RWPE1 (cell line): ENCODE results near the gene FAM13A.

Experiments
- CTCF ChIA-PET: fragments of 350-600 bp; sonication (Branson Sonifier 250); formaldehyde crosslinking; extraction: SDS; loops from one replicate; lab custom pipeline; 2021; lab: Yijun Ruan, JAX
- POLR2A ChIA-PET: fragments of 400-600 bp; formaldehyde crosslinking; extraction: SDS; loops from one replicate; lab custom pipeline; 2020; ENCODE audit warnings: antibody characterized with exemption; ENCODE audit not compliant: low non-redundant PET; lab: Yijun Ruan, JAX
- DNase-seq: peaks from one replicate; pipeline ENCODE4 v3.0.0; 2012; ENCODE audit warnings: low spot score
- H3K27ac ChIP-seq: fragments of 450-650 bp; 2 replicates; pipeline ENCODE4 v1.5.1; 2017
- CTCF ChIP-seq: fragments of 450-650 bp; conservative IDR thresholded peaks from 2 replicates; pipeline ENCODE4 v1.5.1; 2017; ENCODE audit warnings: low read depth, mild to moderate bottlenecking

The FAM13A gene

GRCh38 chr4:89049853-89050252 lies 7.1 kb downstream of the FAM13A start:
- CTCF ChIA-PET = interaction anchor here (0.9 kb wide), 1 partner anchor 232 kb away, joined by 3 read pairs; no protein-coding TSS in a partner anchor
- POLR2A ChIA-PET = no interaction called here
- H3K27ac ChIP-seq = no peak overlapping the region
- DNase-seq = no peak
- TF ChIP-seq CTCF = no peak

- ChIA-PET CTCF (no interaction called here), POLR2A (no interaction called here)
- no peak overlapping the region for H3K27ac ChIP-seq
Measured at GRCh38 chr4:89048906-89049601, 7.9 kb downstream of the FAM13A start.

GRCh38 chr4:89044147-89044900 lies 12.7 kb downstream of the FAM13A start:
- ChIA-PET CTCF (no interaction called here), POLR2A (no interaction called here)
- no peak overlapping the region for H3K27ac ChIP-seq
- no peak for DNase-seq
- no peak for TF ChIP-seq CTCF

More at GRCh38 chr4:89048906-89049601, 7.9 kb downstream of the FAM13A start:
- no peak for DNase-seq
- no peak for TF ChIP-seq CTCF

- no peak overlapping the region for H3K27ac ChIP-seq
- POLR2A ChIA-PET = no interaction called here
- CTCF ChIA-PET = interaction anchor here (1.0 kb wide), 1 partner anchor 223 kb away, joined by 3 read pairs; no protein-coding TSS in a partner anchor
Measured at GRCh38 chr4:89042055-89042454, 14.9 kb downstream of the FAM13A start.

GRCh38 chr4:89039730-89040338 lies 17.2 kb downstream of the FAM13A start:
- TF ChIP-seq CTCF = no peak
- H3K27ac ChIP-seq = no peak overlapping the region
- POLR2A ChIA-PET = no interaction called here
- CTCF ChIA-PET = no interaction called here
- DNase-seq = no peak

More at GRCh38 chr4:89042055-89042454, 14.9 kb downstream of the FAM13A start:
- TF ChIP-seq CTCF = no peak
- no peak for DNase-seq

GRCh38 chr4:89036535-89036934 lies 20.4 kb downstream of the FAM13A start:
- no peak for TF ChIP-seq CTCF
- ChIA-PET POLR2A (no interaction called here), CTCF (no interaction called here)
- no peak for DNase-seq
- H3K27ac ChIP-seq = no peak overlapping the region
